ENCODE measurements around the gene OR52L1. TPM values are rescaled to one million over a fixed set of nuclear protein-coding genes. Genes with fewer than 3 reads are reported as not detected.

The OR52L1 gene
- total RNA-seq, 1 donor from 2014 or later = not detected

- no peak for TF ChIP-seq CTCF (IDR thresholded peaks at IDR 0.05; ENCODE audit: borderline replicate concordance)
Observed at GRCh38 chr11:6013042-6013441, 26.3 kb upstream of the OR52L1 start.

GRCh38 chr11:6012035-6012668 is 25.4 kb upstream of the OR52L1 start:
- no peak for TF ChIP-seq CTCF (IDR thresholded peaks at IDR 0.05; ENCODE audit: borderline replicate concordance)
- Histone ChIP-seq H3K9me3 (replicated peaks) (peaks cover 13% of the 10 kb centered on the region), H3K27ac (replicated peaks) (no peak overlapping the region), H3K36me3 (no peaks in the 10 kb centered on the region), H3K4me3 (no peak overlapping the region), H3K27me3 (ENCODE audit: low read depth) (peaks cover 6% of the 10 kb centered on the region), H3K4me1 (no peaks in the 10 kb centered on the region)
- no peak for DNase-seq
- intact Hi-C loops (cut with micrococcal nuclease) = no loop called here

More at GRCh38 chr11:6013042-6013441, 26.3 kb upstream of the OR52L1 start:
- no peak overlapping the region for H3K27ac ChIP-seq (replicated peaks)
- H3K27me3 ChIP-seq (ENCODE audit: low read depth) = peaks cover 6% of the 10 kb centered on the region
- intact Hi-C loops (cut with micrococcal nuclease) = no loop called here
- no peaks in the 10 kb centered on the region for H3K36me3 ChIP-seq
- peaks cover 18% of the 10 kb centered on the region for H3K9me3 ChIP-seq (replicated peaks)
- DNase-seq = no peak
- H3K4me3 ChIP-seq = no peak overlapping the region
- no peaks in the 10 kb centered on the region for H3K4me1 ChIP-seq

- DNase-seq = no peak
- H3K27ac ChIP-seq (replicated peaks) = no peak within 1 kb of the TSS
- intact Hi-C loops (cut with micrococcal nuclease) = no loop called here
- H3K9me3 ChIP-seq (replicated peaks) = no peaks in the 10 kb centered on the region
- no peaks in the 10 kb centered on the region for H3K27me3 ChIP-seq (ENCODE audit: low read depth)
- H3K4me1 ChIP-seq = no peaks in the 10 kb centered on the region
- H3K4me3 ChIP-seq = no peak within 1 kb of the TSS
- no peak for TF ChIP-seq CTCF (IDR thresholded peaks at IDR 0.05; ENCODE audit: borderline replicate concordance)
- no peaks in the 10 kb centered on the region for H3K36me3 ChIP-seq
Observed at GRCh38 chr11:6006846-6007245, 20.1 kb upstream of the OR52L1 start, which contains the start of gene OR56A4. Gene OR56A4, minus strand, starts transcription at chr11:6006946. Its CDS starts 3,954 bp downstream, at chr11:6002992.

GRCh38 chr11:6006395-6006794 is 19.6 kb upstream of the OR52L1 start:
- Histone ChIP-seq H3K4me3 (no peak overlapping the region), H3K27me3 (ENCODE audit: low read depth) (no peaks in the 10 kb centered on the region), H3K36me3 (no peaks in the 10 kb centered on the region), H3K27ac (replicated peaks) (no peak overlapping the region), H3K9me3 (replicated peaks) (no peaks in the 10 kb centered on the region), H3K4me1 (no peaks in the 10 kb centered on the region)
- intact Hi-C loops (cut with micrococcal nuclease) = no loop called here
- DNase-seq = no peak
- no peak for TF ChIP-seq CTCF (IDR thresholded peaks at IDR 0.05; ENCODE audit: borderline replicate concordance)

GRCh38 chr11:6002202-6002699 is 15.5 kb upstream of the OR52L1 start:
- Histone ChIP-seq H3K27me3 (ENCODE audit: low read depth) (no peaks in the 10 kb centered on the region), H3K9me3 (replicated peaks) (no peaks in the 10 kb centered on the region), H3K36me3 (no peaks in the 10 kb centered on the region), H3K27ac (replicated peaks) (peak overlapping the region; percentile 11), H3K4me1 (no peaks in the 10 kb centered on the region), H3K4me3 (no peak overlapping the region)
- TF ChIP-seq CTCF (IDR thresholded peaks at IDR 0.05; ENCODE audit: borderline replicate concordance) = no peak
- intact Hi-C loops (cut with micrococcal nuclease) = no loop called here
- DNase-seq = no peak

All from left ventricle myocardium inferior (tissue), 1 donor.